Lower leg skin (tissue), 3 donors: ENCODE results near the gene AHCY.

Experiments
- CTCF ChIP-seq, 3 donors: fragments of 450-650 bp; IDR thresholded peaks; one replicate each; pipeline ENCODE4 v1.5.1; 2016; ENCODE audit warnings: antibody characterized with exemption in 3 of 3, mild to moderate bottlenecking in 3 of 3, moderate library complexity in 2 of 3
- POLR2A ChIP-seq, 2 donors: fragments of 450-650 bp; IDR thresholded peaks; one replicate each; pipeline ENCODE4 v1.6.1; 2016 to 2017; ENCODE audit warnings: antibody characterized with exemption in 2 of 2, mild to moderate bottlenecking in 1 of 2, moderate library complexity in 1 of 2

- TF ChIP-seq CTCF (IDR thresholded peaks at IDR 0.05) (no peak), POLR2A (IDR thresholded peaks at IDR 0.05) (no peak)
Measured at GRCh38 chr20:34333786-34334185, 30.6 kb upstream of the AHCY start.
